Caco-2 (cell line): Measurements from ENCODE around the gene LY86. TPM values are rescaled to one million over a fixed set of nuclear protein-coding genes. Genes with fewer than 3 reads are reported as not detected.

Experiments
- BruUV-seq: library from RNA; stranded (reverse); fragments of 400-500 nt; replicated peaks from 2 replicates; lab custom pipeline; 2021; lab: Mats Ljungman, UMichigan
- CTCF ChIA-PET: fragments of 300-600 bp; sonication (Branson Sonifier 250); formaldehyde crosslinking; loops from one replicate; lab custom pipeline; 2022; ENCODE audit warnings: antibody characterized with exemption; lab: Charles Lee
- POLR2A ChIA-PET: fragments of 300-600 bp; sonication (Branson Sonifier 250); formaldehyde crosslinking; loops from one replicate; lab custom pipeline; 2022; ENCODE audit warnings: antibody characterized with exemption; lab: Charles Lee
- DNase-seq, 2 experiments: peaks; one replicate each; pipeline versions ENCODE4 v3.0.0 to v3.0.0-alpha.2; 2020 to 2022
- H3K27me3 ChIP-seq: replicated peaks from 2 replicates; pipeline ENCODE4 v1.6.0; 2011; ENCODE audit warnings: low read length; ENCODE audit not compliant: control insufficient read depth, insufficient read depth
- H3K36me3 ChIP-seq: 2 replicates; pipeline ENCODE4 v1.5.1; 2011; ENCODE audit warnings: low read length; ENCODE audit not compliant: control insufficient read depth, insufficient read depth
- H3K4me1 ChIP-seq: fragments of 250-450 bp; sonication (Bioruptor Pico); 2 replicates; pipeline ENCODE4 v1.5.1; 2020; ENCODE audit warnings: mild to moderate bottlenecking
- H3K4me3 ChIP-seq: 2 replicates; pipeline ENCODE4 v1.5.1; 2011; ENCODE audit warnings: low read depth, mild to moderate bottlenecking, control low read depth, low read length
- H3K9me3 ChIP-seq: fragments of 250-450 bp; sonication (Bioruptor Pico); 2 replicates; pipeline ENCODE4 v1.5.1; 2020; ENCODE audit warnings: mild to moderate bottlenecking, moderate library complexity
- H3K27ac Mint-ChIP-seq: one replicate; pipeline ENCODE4 v1.8.0; 2022; ENCODE audit warnings: mixed read lengths; ENCODE audit not compliant: unreplicated experiment
- H3K27me3 Mint-ChIP-seq: one replicate; pipeline ENCODE4 v1.8.0; 2022; ENCODE audit warnings: mixed read lengths; ENCODE audit not compliant: insufficient read depth, unreplicated experiment
- H3K36me3 Mint-ChIP-seq: one replicate; pipeline ENCODE4 v1.8.0; 2022; ENCODE audit warnings: mild to moderate bottlenecking, mixed read lengths; ENCODE audit not compliant: insufficient read depth, unreplicated experiment
- H3K4me1 Mint-ChIP-seq: one replicate; pipeline ENCODE4 v1.8.0; 2022; ENCODE audit warnings: low read depth, mixed read lengths; ENCODE audit not compliant: unreplicated experiment
- H3K4me3 Mint-ChIP-seq: one replicate; pipeline ENCODE4 v1.8.0; 2022; ENCODE audit warnings: mild to moderate bottlenecking, moderate library complexity, mixed read lengths; ENCODE audit not compliant: unreplicated experiment
- H3K9me3 Mint-ChIP-seq: one replicate; pipeline ENCODE4 v1.8.0; 2022; ENCODE audit warnings: mixed read lengths; ENCODE audit not compliant: unreplicated experiment
- intact Hi-C: fragments of 100-400 bp; cut with micrococcal nuclease; formaldehyde crosslinking; loops from one replicate; pipeline ENCODE4 v1.10.0; 2022; ENCODE audit not compliant: unreplicated experiment
- total RNA-seq: library from RNA; stranded (reverse); gene quantifications from 2 replicates; pipeline ENCODE4 v1.2.3, GENCODE V29; 2022
- TF ChIP-seq, protein P1 (sequence below), 2 experiments: fragments of 200-600 bp in 1 of 2; IDR thresholded peaks; 1 replicate in 1 of 2; 2 replicates in 1 of 2; pipeline versions ENCODE4 v1.5.1 to v1.8.0; 2011 to 2022; ENCODE audit warnings: antibody characterized with exemption in 1 of 2, control low read depth in 1 of 2, inconsistent platforms in 1 of 2, low read depth in 1 of 2, low read length in 1 of 2, mild to moderate bottlenecking in 1 of 2, moderate library complexity in 1 of 2; ENCODE audit not compliant: insufficient read depth in 1 of 2, severe bottlenecking in 1 of 2, unreplicated experiment in 1 of 2

Gene LY86
- total RNA-seq, 1 experiment from 2014 or later: not detected

DNA sequence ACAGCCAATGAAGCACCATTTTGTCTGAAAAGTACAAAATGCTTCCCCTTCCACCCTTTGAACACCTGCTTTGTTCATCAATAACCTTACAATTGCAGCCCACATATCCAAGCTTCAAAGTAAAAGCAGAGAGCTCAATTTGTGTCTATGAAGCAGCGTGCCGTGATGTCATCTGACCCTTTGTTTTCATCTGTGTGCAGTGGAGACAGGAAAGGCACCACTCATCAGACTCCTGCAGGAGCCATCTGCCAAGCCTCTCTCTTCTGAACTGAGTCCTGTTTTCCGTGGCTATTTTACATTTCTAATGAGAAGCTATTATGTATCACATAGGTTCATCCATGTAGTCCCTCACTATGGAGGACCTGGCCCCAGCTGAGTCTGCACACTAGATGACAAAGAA lies 7.5 kb upstream of the LY86 start:
- Histone ChIP-seq H3K4me3 (no peak overlapping the region), H3K9me3 (no peaks in the 10 kb centered on the region), H3K4me1 (no peaks in the 10 kb centered on the region), H3K27me3 (no peaks in the 10 kb centered on the region), H3K36me3 (no peaks in the 10 kb centered on the region)
- DNase-seq: no peak
- intact Hi-C loops: no loop called here
- Mint-ChIP-seq H3K27me3 (peaks cover 8% of the 10 kb centered on the region), H3K4me1 (no peaks in the 10 kb centered on the region), H3K4me3 (no peak overlapping the region), H3K36me3 (no peaks in the 10 kb centered on the region), H3K9me3 (no peaks in the 10 kb centered on the region), H3K27ac (no peak overlapping the region)
- ChIA-PET POLR2A (no interaction called here), CTCF (no interaction called here)
- no TSS peak for BruUV-seq
- TF ChIP-seq, protein P1, sequence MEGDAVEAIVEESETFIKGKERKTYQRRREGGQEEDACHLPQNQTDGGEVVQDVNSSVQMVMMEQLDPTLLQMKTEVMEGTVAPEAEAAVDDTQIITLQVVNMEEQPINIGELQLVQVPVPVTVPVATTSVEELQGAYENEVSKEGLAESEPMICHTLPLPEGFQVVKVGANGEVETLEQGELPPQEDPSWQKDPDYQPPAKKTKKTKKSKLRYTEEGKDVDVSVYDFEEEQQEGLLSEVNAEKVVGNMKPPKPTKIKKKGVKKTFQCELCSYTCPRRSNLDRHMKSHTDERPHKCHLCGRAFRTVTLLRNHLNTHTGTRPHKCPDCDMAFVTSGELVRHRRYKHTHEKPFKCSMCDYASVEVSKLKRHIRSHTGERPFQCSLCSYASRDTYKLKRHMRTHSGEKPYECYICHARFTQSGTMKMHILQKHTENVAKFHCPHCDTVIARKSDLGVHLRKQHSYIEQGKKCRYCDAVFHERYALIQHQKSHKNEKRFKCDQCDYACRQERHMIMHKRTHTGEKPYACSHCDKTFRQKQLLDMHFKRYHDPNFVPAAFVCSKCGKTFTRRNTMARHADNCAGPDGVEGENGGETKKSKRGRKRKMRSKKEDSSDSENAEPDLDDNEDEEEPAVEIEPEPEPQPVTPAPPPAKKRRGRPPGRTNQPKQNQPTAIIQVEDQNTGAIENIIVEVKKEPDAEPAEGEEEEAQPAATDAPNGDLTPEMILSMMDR (IDR thresholded peaks at IDR 0.05; ENCODE audit: insufficient read depth in 1 of 2, low read depth in 1 of 2, low read length in 1 of 2, severe bottlenecking in 1 of 2, unreplicated experiment in 1 of 2): no peak

DNA sequence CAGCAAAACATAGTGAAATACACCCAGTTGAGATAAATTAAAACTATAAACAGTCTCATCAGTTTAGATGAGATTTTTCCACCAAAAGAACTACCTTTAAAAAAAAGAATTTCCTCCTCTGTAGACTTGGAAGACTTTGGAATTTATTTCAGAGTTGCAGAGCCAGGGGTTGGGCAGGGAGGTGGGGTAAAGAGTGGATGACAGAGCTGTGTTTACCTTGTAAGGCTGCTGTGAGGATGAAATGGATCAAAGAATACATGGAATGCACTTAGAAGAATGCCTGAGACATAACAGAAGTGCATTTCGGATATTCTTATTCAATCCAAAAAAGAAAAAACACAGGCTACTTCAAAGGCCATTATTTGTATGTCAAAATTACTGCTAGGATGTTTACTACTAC lies 6.4 kb upstream of the LY86 start:
- Histone ChIP-seq H3K36me3 (no peaks in the 10 kb centered on the region), H3K9me3 (no peaks in the 10 kb centered on the region), H3K4me1 (no peaks in the 10 kb centered on the region), H3K4me3 (no peak overlapping the region), H3K27me3 (no peaks in the 10 kb centered on the region)
- intact Hi-C loops: no loop called here
- no peaks in the 10 kb centered on the region for H3K4me1 Mint-ChIP-seq
- ChIA-PET CTCF (no interaction called here), POLR2A (no interaction called here)
- H3K27ac Mint-ChIP-seq: no peak overlapping the region
- BruUV-seq: no TSS peak
- no peaks in the 10 kb centered on the region for H3K9me3 Mint-ChIP-seq
- no peak for DNase-seq
- TF ChIP-seq, protein P1 (IDR thresholded peaks at IDR 0.05; ENCODE audit: insufficient read depth in 1 of 2, low read depth in 1 of 2, low read length in 1 of 2, severe bottlenecking in 1 of 2, unreplicated experiment in 1 of 2): no peak
- no peaks in the 10 kb centered on the region for H3K36me3 Mint-ChIP-seq
- peaks cover 10% of the 10 kb centered on the region for H3K27me3 Mint-ChIP-seq
- H3K4me3 Mint-ChIP-seq: no peak overlapping the region

DNA sequence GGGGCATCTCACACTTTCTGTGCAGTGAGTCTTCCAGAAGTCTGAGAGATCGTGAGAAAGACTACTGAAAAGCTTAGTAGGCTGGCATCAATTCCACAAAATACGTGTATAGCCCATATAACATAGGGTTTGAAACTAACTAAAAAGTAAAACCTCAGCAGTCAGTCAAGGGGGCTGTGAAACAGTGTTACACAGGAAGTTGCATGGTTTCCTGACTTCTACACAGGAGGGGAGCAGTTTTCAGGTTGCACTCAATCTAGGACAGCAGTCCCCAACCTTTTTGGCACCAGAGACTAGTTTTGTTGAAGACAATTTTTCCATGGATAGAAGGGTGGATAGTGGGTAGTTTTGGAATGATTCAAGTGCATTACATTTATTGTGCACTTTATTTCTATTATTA lies 4.7 kb upstream of the LY86 start:
- POLR2A ChIA-PET: no interaction called here
- Histone ChIP-seq H3K9me3 (no peaks in the 10 kb centered on the region), H3K27me3 (no peaks in the 10 kb centered on the region), H3K4me1 (no peaks in the 10 kb centered on the region), H3K4me3 (no peak overlapping the region), H3K36me3 (no peaks in the 10 kb centered on the region)
- TF ChIP-seq, protein P1 (IDR thresholded peaks at IDR 0.05; ENCODE audit: insufficient read depth in 1 of 2, low read depth in 1 of 2, low read length in 1 of 2, severe bottlenecking in 1 of 2, unreplicated experiment in 1 of 2): no peak
- CTCF ChIA-PET: no interaction called here
- DNase-seq: no peak
- Mint-ChIP-seq H3K4me3 (no peak overlapping the region), H3K4me1 (no peaks in the 10 kb centered on the region), H3K36me3 (no peaks in the 10 kb centered on the region), H3K27ac (no peak overlapping the region), H3K27me3 (peaks cover 10% of the 10 kb centered on the region), H3K9me3 (no peaks in the 10 kb centered on the region)
- no TSS peak for BruUV-seq
- intact Hi-C loops: no loop called here
